CD4-positive, alpha-beta memory T cell (primary cell): Measurements from ENCODE around the gene IL17REL. TPM values are rescaled to one million over a fixed set of nuclear protein-coding genes. Genes with fewer than 3 reads are reported as not detected.
"Not testable (repeated sequence)": the region's sequence is repeated elsewhere in the genome, so short reads cannot be mapped to it uniquely, and the experiment has no call there.

Experiments used
- CTCF ChIA-PET: fragments of 350-600 bp; sonication (Branson Sonifier 250); formaldehyde crosslinking; loops from one replicate; lab custom pipeline; 2021; ENCODE audit warnings: inconsistent platforms; ENCODE audit not compliant: partially characterized antibody; lab: Charles Lee
- POLR2A ChIA-PET: fragments of 350-600 bp; sonication (Branson Sonifier 250); formaldehyde crosslinking; loops from one replicate; lab custom pipeline; 2021; ENCODE audit not compliant: partially characterized antibody; lab: Charles Lee
- DNase-seq, 5 donors: peaks; one replicate each; pipeline versions ENCODE4 v3.0.0 to v3.0.0-alpha.2; 2020 to 2022; ENCODE audit warnings: mixed read lengths in 1 of 5
- H3K27ac ChIP-seq: one replicate; pipeline ENCODE4 v1.7.0; 2013; ENCODE audit warnings: low read depth, low read length
- H3K27me3 ChIP-seq: 2 replicates; pipeline ENCODE4 v1.7.0; 2013; ENCODE audit warnings: mild to moderate bottlenecking, low read length, moderate library complexity; ENCODE audit not compliant: insufficient read depth
- H3K36me3 ChIP-seq: 2 replicates; pipeline ENCODE4 v1.7.0; 2013; ENCODE audit warnings: mild to moderate bottlenecking, low read length, moderate library complexity; ENCODE audit not compliant: insufficient read depth
- H3K4me1 ChIP-seq: 2 replicates; pipeline ENCODE4 v1.7.0; 2013; ENCODE audit warnings: mild to moderate bottlenecking, low read length, moderate library complexity; ENCODE audit not compliant: insufficient read depth
- H3K4me3 ChIP-seq, 2 donors: one replicate each; pipeline ENCODE4 v1.7.0; 2013; ENCODE audit warnings: low read length in 2 of 2, mild to moderate bottlenecking in 1 of 2
- H3K9me3 ChIP-seq, 2 donors: one replicate each; pipeline ENCODE4 v1.7.0; 2013; ENCODE audit warnings: low read length in 2 of 2, control low read depth in 1 of 2; ENCODE audit not compliant: control insufficient read depth in 1 of 2
- H3K27ac Mint-ChIP-seq, 7 donors: one replicate each; pipeline ENCODE4 v1.8.0; 2020 to 2021; ENCODE audit warnings: mixed read lengths in 7 of 7, mild to moderate bottlenecking in 6 of 7, inconsistent platforms in 3 of 7, moderate library complexity in 3 of 7
- H3K27me3 Mint-ChIP-seq, 2 donors: one replicate each; pipeline ENCODE4 v1.8.0; 2020 to 2021; ENCODE audit warnings: mixed read lengths in 2 of 2
- H3K36me3 Mint-ChIP-seq, 2 donors: one replicate each; pipeline ENCODE4 v1.8.0; 2020 to 2021; ENCODE audit warnings: mixed read lengths in 2 of 2, inconsistent platforms in 1 of 2, mild to moderate bottlenecking in 1 of 2
- H3K4me1 Mint-ChIP-seq, 4 donors: one replicate each; pipeline ENCODE4 v1.8.0; 2020 to 2021; ENCODE audit warnings: mixed read lengths in 4 of 4, mild to moderate bottlenecking in 1 of 4
- H3K4me3 Mint-ChIP-seq, 8 donors: one replicate each; pipeline ENCODE4 v1.8.0; 2020 to 2021; ENCODE audit warnings: mixed read lengths in 8 of 8, mild to moderate bottlenecking in 7 of 8, moderate library complexity in 6 of 8, inconsistent platforms in 3 of 8
- H3K9me3 Mint-ChIP-seq, 8 donors: one replicate each; pipeline ENCODE4 v1.8.0; 2020 to 2021; ENCODE audit warnings: mixed read lengths in 8 of 8, mild to moderate bottlenecking in 5 of 8, inconsistent platforms in 3 of 8, moderate library complexity in 1 of 8
- intact Hi-C: fragments of 100-400 bp; cut with micrococcal nuclease; formaldehyde crosslinking; loops from one replicate; pipeline ENCODE4 v1.15.1; 2023
- polyA plus RNA-seq, 2 donors: library from polyadenylated mRNA; unstranded; fragments of 300-500 nt; fragmentation: Illumina TruSeq; gene quantifications; one replicate each; pipeline ENCODE4 v1.2.3, GENCODE V29; 2021
- total RNA-seq, 2 experiments: library from RNA; stranded (reverse); gene quantifications; one replicate each; pipeline ENCODE4 v1.2.3, GENCODE V29; 2021

The IL17REL gene
- total and polyA plus RNA-seq, 4 experiments from 2014 or later: not detected

GRCh38 chr22:49949914-49950292 lies 62.7 kb downstream of the IL17REL start:
- Mint-ChIP-seq H3K27ac (no peak overlapping the region), H3K4me1 (peaks cover 7 to 19% (median 10%) of the 10 kb centered on the region in 4 donors), H3K4me3 (no peak overlapping the region), H3K9me3 (peaks cover 0 to 4% (median 0%) of the 10 kb centered on the region in 8 donors), H3K36me3 (no peaks in the 10 kb centered on the region), H3K27me3 (no peaks in the 10 kb centered on the region)
- ChIA-PET POLR2A (interaction anchor here (1.2 kb wide), 1 partner anchor 14 kb away, joined by 3 read pairs; no protein-coding TSS in a partner anchor), CTCF (no interaction called here)
- Histone ChIP-seq H3K27ac (no peak overlapping the region), H3K9me3 (no peaks in the 10 kb centered on the region), H3K4me1 (peaks cover 13% of the 10 kb centered on the region), H3K27me3 (no peaks in the 10 kb centered on the region), H3K4me3 (no peak overlapping the region), H3K36me3 (no peaks in the 10 kb centered on the region)
- DNase-seq: no peak
- intact Hi-C loops: no loop called here

DNA sequence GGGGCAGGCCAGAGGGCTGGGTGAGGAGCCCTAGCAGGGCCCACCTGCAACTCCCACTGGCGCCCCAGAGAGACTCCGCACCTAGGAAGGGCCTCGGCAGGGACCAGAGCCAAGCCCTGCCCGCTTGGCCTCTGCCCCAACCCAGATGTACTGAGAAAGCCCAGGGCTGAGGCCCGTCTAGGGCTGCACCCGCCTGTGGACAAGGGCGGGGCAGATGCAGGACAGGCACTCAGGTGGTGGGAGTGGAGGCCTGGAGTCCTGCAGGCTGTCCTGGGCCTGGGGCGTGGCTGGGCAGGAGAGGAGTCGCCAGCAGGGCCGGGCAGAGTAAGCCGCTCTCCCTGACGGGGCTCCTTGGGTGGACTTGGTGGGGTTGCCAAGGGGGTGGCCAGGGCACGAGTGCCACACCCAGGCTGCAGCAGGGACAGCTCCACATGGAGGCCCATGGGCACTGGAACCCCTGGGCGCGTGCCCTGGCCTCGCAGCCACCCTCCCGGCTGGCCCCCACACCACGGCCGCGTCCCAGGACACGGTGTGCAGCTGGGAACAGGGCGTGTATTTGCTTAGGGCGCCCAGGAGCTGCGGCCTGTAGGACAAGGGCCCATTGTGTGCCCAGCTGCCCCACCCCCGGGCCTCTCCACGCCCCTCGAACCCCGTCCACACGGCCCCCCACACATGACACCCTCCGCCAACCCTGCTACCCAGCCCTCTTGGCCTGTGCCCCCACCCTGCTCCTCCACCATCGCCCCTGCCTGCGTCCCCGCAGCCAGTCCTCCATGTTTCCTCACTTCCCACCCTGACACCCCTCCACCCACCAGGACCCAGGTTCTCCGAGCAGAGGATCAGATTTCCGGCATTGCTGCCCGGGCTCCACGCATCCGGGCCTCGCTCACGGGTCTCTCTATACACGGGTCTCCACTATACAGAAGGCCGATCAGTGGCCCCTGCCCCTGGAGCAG lies 63.3 kb downstream of the IL17REL start:
- H3K27ac Mint-ChIP-seq: peak overlapping the region in 1 of 7 donors; percentile 59

GRCh38 chr22:49948116-49948957 lies 64.2 kb downstream of the IL17REL start:
- POLR2A ChIA-PET: interaction anchor here (0.5 to 3.2 kb wide), 2 partner anchors 10 to 295 kb away, joined by 3 to 23 read pairs; partner anchors contain the start of gene PIM3
- peaks cover 7 to 19% (median 11%) of the 10 kb centered on the region in 4 donors for H3K4me1 Mint-ChIP-seq
- no peaks in the 10 kb centered on the region for H3K36me3 ChIP-seq
- no peak overlapping the region for H3K27ac Mint-ChIP-seq
- peaks cover 0 to 4% (median 0%) of the 10 kb centered on the region in 8 donors for H3K9me3 Mint-ChIP-seq
- H3K4me3 ChIP-seq: no peak overlapping the region
- no peak for DNase-seq
- H3K27me3 Mint-ChIP-seq: no peaks in the 10 kb centered on the region
- H3K4me3 Mint-ChIP-seq: no peak overlapping the region
- no peaks in the 10 kb centered on the region for H3K27me3 ChIP-seq
- CTCF ChIA-PET: no interaction called here
- no peaks in the 10 kb centered on the region for H3K36me3 Mint-ChIP-seq
- intact Hi-C loops: no loop called here
- no peak overlapping the region for H3K27ac ChIP-seq
- H3K4me1 ChIP-seq: peaks cover 13% of the 10 kb centered on the region
- H3K9me3 ChIP-seq: no peaks in the 10 kb centered on the region

More for the DNA sequence above, 63.3 kb downstream of the IL17REL start:
- no peak for DNase-seq
- Histone ChIP-seq H3K27ac (no peak overlapping the region), H3K36me3 (no peaks in the 10 kb centered on the region), H3K4me1 (peaks cover 13% of the 10 kb centered on the region), H3K9me3 (no peaks in the 10 kb centered on the region), H3K27me3 (no peaks in the 10 kb centered on the region), H3K4me3 (no peak overlapping the region)
- ChIA-PET POLR2A (interaction anchor here (0.5 to 1.2 kb wide), 2 partner anchors 14 to 294 kb away, joined by 3 read pairs; no protein-coding TSS in a partner anchor), CTCF (no interaction called here)
- intact Hi-C loops: no loop called here
- no peaks in the 10 kb centered on the region for H3K36me3 Mint-ChIP-seq
- H3K9me3 Mint-ChIP-seq: peaks cover 0 to 4% (median 0%) of the 10 kb centered on the region in 8 donors
- peaks cover 7 to 19% (median 11%) of the 10 kb centered on the region in 4 donors for H3K4me1 Mint-ChIP-seq
- H3K27me3 Mint-ChIP-seq: no peaks in the 10 kb centered on the region
- H3K4me3 Mint-ChIP-seq: no peak overlapping the region

- H3K27me3 ChIP-seq: no peaks in the 10 kb centered on the region
- H3K9me3 ChIP-seq: no peaks in the 10 kb centered on the region
- intact Hi-C loops: no loop called here
- Mint-ChIP-seq H3K4me1 (peaks cover 7 to 19% (median 11%) of the 10 kb centered on the region in 4 donors), H3K27ac (peak overlapping the region in 1 of 7 donors; percentile 54), H3K9me3 (peaks cover 0 to 4% (median 0%) of the 10 kb centered on the region in 8 donors), H3K27me3 (no peaks in the 10 kb centered on the region), H3K4me3 (no peak overlapping the region), H3K36me3 (no peaks in the 10 kb centered on the region)
- ChIA-PET POLR2A (interaction anchor here (1.4 to 3.2 kb wide), 3 partner anchors 11 to 20 kb away, joined by 5 to 23 read pairs (median 10); partner anchors contain the start of gene PIM3), CTCF (interaction anchor here (1.5 to 1.8 kb wide), 3 partner anchors 8 to 45 kb away, joined by 3 to 7 read pairs (median 5); no protein-coding TSS in a partner anchor)
- H3K4me3 ChIP-seq: no peak overlapping the region
- no peaks in the 10 kb centered on the region for H3K36me3 ChIP-seq
- peaks cover 13% of the 10 kb centered on the region for H3K4me1 ChIP-seq
- no peak overlapping the region for H3K27ac ChIP-seq
- DNase-seq: no peak
These were observed 65.3 kb downstream of the IL17REL start for GRCh38 chr22:49947296-49947622.

GRCh38 chr22:49946612-49947295 lies 65.8 kb downstream of the IL17REL start:
- Histone ChIP-seq H3K27me3 (no peaks in the 10 kb centered on the region), H3K27ac (peak overlapping the region; percentile 83), H3K4me3 (no peak overlapping the region), H3K9me3 (no peaks in the 10 kb centered on the region), H3K36me3 (no peaks in the 10 kb centered on the region), H3K4me1 (peaks cover 13% of the 10 kb centered on the region)
- DNase-seq: no peak
- Mint-ChIP-seq H3K36me3 (no peaks in the 10 kb centered on the region), H3K4me3 (no peak overlapping the region), H3K9me3 (peaks cover 0 to 4% (median 0%) of the 10 kb centered on the region in 8 donors), H3K27ac (peak overlapping the region; percentile 35 to 98 (median 95)), H3K27me3 (no peaks in the 10 kb centered on the region), H3K4me1 (peaks cover 7 to 19% (median 11%) of the 10 kb centered on the region in 4 donors)
- intact Hi-C loops: no loop called here
- ChIA-PET CTCF (interaction anchor here (1.5 to 1.8 kb wide), 3 partner anchors 9 to 46 kb away, joined by 3 to 7 read pairs (median 5); no protein-coding TSS in a partner anchor), POLR2A (interaction anchor here (1.4 to 3.2 kb wide), 3 partner anchors 11 to 20 kb away, joined by 5 to 23 read pairs (median 10); partner anchors contain the start of gene PIM3)

DNA sequence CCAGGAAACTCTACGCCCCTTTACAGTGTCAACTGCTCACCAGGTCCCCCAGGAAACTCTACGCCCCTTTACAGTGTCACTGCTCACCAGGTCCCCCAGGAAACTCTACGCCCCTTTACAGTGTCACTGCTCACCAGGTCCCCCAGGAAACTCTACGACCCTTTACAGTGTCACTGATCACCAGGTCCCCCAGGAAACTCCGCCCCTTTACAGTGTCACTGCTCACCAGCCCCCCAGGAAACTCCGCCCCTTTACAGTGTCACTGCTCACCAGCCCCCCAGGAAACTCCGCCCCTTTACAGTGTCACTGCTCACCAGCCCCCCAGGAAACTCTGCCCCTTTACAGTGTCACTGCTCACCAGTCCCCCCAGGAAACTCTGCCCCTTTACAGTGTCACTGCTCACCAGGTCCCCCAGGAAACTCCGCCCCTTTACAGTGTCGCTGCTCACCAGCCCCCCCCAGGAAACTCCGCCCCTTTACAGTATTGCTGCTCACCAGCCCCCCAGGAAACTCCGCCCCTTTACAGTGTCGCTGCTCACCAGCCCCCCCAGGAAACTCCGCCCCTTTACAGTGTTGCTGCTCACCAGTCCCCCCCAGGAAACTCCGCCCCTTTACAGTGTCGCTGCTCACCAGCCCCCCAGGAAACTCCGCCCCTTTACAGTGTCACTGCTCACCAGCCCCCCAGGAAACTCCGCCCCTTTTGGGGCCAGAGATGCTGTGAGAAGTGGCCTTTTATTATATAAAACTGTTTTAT lies 67.3 kb downstream of the IL17REL start:
- POLR2A ChIA-PET: interaction anchor here (1.0 to 3.2 kb wide), 5 partner anchors 9 to 22 kb away, joined by 3 to 23 read pairs (median 4); partner anchors contain the start of gene PIM3
- peak overlapping the region; percentile 83 for H3K27ac ChIP-seq
- H3K27me3 ChIP-seq, H3K36me3 Mint-ChIP-seq, H3K9me3 Mint-ChIP-seq, H3K4me3 ChIP-seq, H3K36me3 ChIP-seq, H3K27me3 Mint-ChIP-seq, intact Hi-C loops, H3K9me3 ChIP-seq: not testable (repeated sequence)
- H3K4me3 Mint-ChIP-seq: peak overlapping the region in 6 of 8 donors; percentile 43 to 75 (median 57)
- CTCF ChIA-PET: interaction anchor here (1.8 kb wide), 1 partner anchor 15 kb away, joined by 7 read pairs; no protein-coding TSS in a partner anchor
- peaks cover 13% of the 10 kb centered on the region for H3K4me1 ChIP-seq
- peak; percentile 69 to 83 (median 80) for DNase-seq
- H3K27ac Mint-ChIP-seq: peak overlapping the region; percentile 85 to 98 (median 95)
- H3K4me1 Mint-ChIP-seq: peaks cover 8 to 26% (median 11%) of the 10 kb centered on the region in 4 donors
